Measurements from ENCODE around the gene TSPEAR. TPM values are rescaled to one million over a fixed set of nuclear protein-coding genes. Genes with fewer than 3 reads are reported as not detected.
A peak's percentile ranks its signal among the peaks of the same experiment; 100 is the strongest.

TSPEAR gene
- total and polyA plus RNA-seq, 2 of the 13 experiments (the other 11 are each of a cell fraction or from before 2014, with no cell fraction given), result 0.07 to 0.32 TPM

DNA sequence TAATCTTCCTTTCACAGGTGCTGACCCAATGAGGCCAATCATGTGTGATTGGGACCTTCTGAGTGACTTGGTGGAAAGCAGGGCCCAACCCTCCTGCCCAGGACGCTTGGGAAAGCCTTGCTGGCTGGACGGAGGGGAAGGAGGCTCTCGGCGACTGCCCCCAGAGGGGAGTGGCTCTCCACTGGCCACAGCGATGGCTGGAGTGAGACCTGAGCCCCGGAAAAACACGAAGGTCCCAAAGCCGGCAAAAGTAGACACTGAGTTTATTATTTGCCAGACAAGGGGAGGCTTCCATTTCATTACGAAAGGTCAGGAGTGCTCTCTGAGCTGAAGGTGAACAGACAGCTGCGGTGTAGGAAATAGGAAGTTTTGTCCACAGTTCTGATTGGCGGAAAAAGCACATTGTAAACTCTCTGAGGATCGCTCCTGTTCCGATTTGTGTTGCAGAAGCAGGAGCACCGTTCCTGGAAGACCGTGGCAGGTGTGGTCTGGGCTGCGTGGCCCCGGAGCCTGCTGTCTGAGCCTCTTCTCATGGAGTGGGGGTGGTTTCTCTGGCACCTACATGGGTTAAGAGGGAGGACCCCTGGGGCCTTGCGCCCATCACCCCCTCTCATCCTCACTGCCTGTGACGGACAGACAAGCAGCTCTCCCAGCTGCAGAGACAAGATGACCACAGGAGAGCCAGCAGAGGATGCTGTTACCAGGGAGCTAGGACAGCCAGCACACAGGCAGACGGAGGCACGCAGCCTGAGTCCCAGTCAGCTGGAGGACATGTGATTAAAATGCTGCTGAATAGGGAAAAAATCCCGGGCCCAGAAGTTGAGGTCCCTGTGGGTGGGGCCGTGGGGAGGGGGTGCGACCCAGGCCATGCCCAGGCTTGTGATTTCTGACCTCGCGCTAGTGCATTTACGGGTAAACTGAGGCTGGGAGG, 212.8 kb downstream of the TSPEAR start:
- Histone ChIP-seq H2AFZ (ENCODE audit: low read length) (no peak overlapping the region), H3K27me3 (ENCODE audit: control insufficient read depth in 1 of 2, insufficient read depth in 2 of 2, low read length in 2 of 2) (no peaks in the 10 kb centered on the region), H3K4me1 (ENCODE audit: insufficient read depth, low read length) (peaks cover 25% of the 10 kb centered on the region), H3K79me2 (ENCODE audit: insufficient read depth, low read length) (no peaks in the 10 kb centered on the region), H4K20me1 (ENCODE audit: insufficient read depth, low read length) (no peaks in the 10 kb centered on the region), H3K9me3 (ENCODE audit: low read length) (no peaks in the 10 kb centered on the region), H3K36me3 (replicated peaks in 1 of 2; ENCODE audit: control insufficient read depth in 1 of 2, insufficient read depth in 2 of 2, low read length in 2 of 2) (no peaks in the 10 kb centered on the region; a peak in 1 of 5 replicates), H3K27ac (ENCODE audit: extremely low read length, insufficient read depth, low read length) (peak overlapping the region; percentile 38), H3K9ac (ENCODE audit: insufficient read depth, low read depth, low read length) (peak overlapping the region; percentile 29), H3K4me3 (replicated peaks in 1 of 3; ENCODE audit: insufficient read depth in 1 of 3, low read depth in 2 of 3, low read length in 3 of 3) (peak overlapping the region; percentile 5 to 67 (median 52); a peak in 5 of 6 replicates), H3K4me2 (ENCODE audit: low read depth, low read length) (peak overlapping the region; percentile 96)
- CTCF ChIA-PET (ENCODE audit: low intra/inter-chr PET ratio, low total read pairs), result no interaction called here
- in situ Hi-C loops (cut with HindIII; ENCODE audit: extremely low pct_ligation_motif_present, low pct_unique_long_range_greater_than_20kb), result no loop called here
- 18% methylated on average over 25 of the region's 27 CpGs for WGBS (ENCODE audit: low lambda C conversion rate)
- POLR2A ChIA-PET, result interaction anchor here (0.6 to 1.7 kb wide), 4 partner anchors 11 to 44 kb away, joined by 3 to 6 read pairs (median 3); partner anchors contain the start of gene LRRC3
- intact Hi-C loops (cut with micrococcal nuclease; ENCODE audit: unreplicated experiment), result no loop called here
- no TSS peak for BruUV-seq (replicated peaks)
- peak; percentile 80 for ATAC-seq
- FAIRE-seq, result peak; percentile 78
- peak; percentile 65 for DNase-seq (ENCODE audit: low spot score)
- TF ChIP-seq ZNF430 (CRISPR knock-in tag; IDR thresholded peaks at IDR 0.05), result no peak
- TF ChIP-seq RCOR2 (CRISPR knock-in tag; IDR thresholded peaks at IDR 0.05), result no peak
- no peak for TF ChIP-seq ZNF205 (CRISPR knock-in tag; IDR thresholded peaks at IDR 0.05)
- TF ChIP-seq PRPF4 (IDR thresholded peaks at IDR 0.05; ENCODE audit: low read depth, low read length, poor library complexity, severe bottlenecking), result no peak
- 0 out of 2 replicates have a peak, but pooled peaks have one; percentile 42 for TF ChIP-seq ZNF558 (CRISPR knock-in tag; IDR thresholded peaks at IDR 0.05; ENCODE audit: borderline replicate concordance)
- TF ChIP-seq CHD4 (IDR thresholded peaks at IDR 0.05; ENCODE audit: borderline replicate concordance, low read length), result no peak
- TF ChIP-seq, protein P1, sequence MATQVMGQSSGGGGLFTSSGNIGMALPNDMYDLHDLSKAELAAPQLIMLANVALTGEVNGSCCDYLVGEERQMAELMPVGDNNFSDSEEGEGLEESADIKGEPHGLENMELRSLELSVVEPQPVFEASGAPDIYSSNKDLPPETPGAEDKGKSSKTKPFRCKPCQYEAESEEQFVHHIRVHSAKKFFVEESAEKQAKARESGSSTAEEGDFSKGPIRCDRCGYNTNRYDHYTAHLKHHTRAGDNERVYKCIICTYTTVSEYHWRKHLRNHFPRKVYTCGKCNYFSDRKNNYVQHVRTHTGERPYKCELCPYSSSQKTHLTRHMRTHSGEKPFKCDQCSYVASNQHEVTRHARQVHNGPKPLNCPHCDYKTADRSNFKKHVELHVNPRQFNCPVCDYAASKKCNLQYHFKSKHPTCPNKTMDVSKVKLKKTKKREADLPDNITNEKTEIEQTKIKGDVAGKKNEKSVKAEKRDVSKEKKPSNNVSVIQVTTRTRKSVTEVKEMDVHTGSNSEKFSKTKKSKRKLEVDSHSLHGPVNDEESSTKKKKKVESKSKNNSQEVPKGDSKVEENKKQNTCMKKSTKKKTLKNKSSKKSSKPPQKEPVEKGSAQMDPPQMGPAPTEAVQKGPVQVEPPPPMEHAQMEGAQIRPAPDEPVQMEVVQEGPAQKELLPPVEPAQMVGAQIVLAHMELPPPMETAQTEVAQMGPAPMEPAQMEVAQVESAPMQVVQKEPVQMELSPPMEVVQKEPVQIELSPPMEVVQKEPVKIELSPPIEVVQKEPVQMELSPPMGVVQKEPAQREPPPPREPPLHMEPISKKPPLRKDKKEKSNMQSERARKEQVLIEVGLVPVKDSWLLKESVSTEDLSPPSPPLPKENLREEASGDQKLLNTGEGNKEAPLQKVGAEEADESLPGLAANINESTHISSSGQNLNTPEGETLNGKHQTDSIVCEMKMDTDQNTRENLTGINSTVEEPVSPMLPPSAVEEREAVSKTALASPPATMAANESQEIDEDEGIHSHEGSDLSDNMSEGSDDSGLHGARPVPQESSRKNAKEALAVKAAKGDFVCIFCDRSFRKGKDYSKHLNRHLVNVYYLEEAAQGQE (IDR thresholded peaks at IDR 0.05; ENCODE audit: borderline replicate concordance in 1 of 2, low read depth in 1 of 2, low read length in 2 of 2), result no peak
- TF ChIP-seq, protein P2, sequence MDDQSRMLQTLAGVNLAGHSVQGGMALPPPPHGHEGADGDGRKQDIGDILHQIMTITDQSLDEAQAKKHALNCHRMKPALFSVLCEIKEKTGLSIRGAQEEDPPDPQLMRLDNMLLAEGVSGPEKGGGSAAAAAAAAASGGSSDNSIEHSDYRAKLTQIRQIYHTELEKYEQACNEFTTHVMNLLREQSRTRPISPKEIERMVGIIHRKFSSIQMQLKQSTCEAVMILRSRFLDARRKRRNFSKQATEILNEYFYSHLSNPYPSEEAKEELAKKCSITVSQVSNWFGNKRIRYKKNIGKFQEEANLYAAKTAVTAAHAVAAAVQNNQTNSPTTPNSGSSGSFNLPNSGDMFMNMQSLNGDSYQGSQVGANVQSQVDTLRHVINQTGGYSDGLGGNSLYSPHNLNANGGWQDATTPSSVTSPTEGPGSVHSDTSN (CRISPR knock-in tag; IDR thresholded peaks at IDR 0.05; ENCODE audit: borderline replicate concordance), result no peak
- TF ChIP-seq FOXJ3 (CRISPR knock-in tag; IDR thresholded peaks at IDR 0.05; ENCODE audit: borderline replicate concordance), result no peak
- TF ChIP-seq ZNF598 (CRISPR knock-in tag; IDR thresholded peaks at IDR 0.05; ENCODE audit: borderline replicate concordance), result 0 out of 2 replicates have a peak, but pooled peaks have one; percentile 16
- no peak for TF ChIP-seq ZNF143 (CRISPR knock-in tag; IDR thresholded peaks at IDR 0.05)
- TF ChIP-seq ZZZ3 (CRISPR knock-in tag; IDR thresholded peaks at IDR 0.05; ENCODE audit: borderline replicate concordance), result no peak
- TF ChIP-seq, protein P3, sequence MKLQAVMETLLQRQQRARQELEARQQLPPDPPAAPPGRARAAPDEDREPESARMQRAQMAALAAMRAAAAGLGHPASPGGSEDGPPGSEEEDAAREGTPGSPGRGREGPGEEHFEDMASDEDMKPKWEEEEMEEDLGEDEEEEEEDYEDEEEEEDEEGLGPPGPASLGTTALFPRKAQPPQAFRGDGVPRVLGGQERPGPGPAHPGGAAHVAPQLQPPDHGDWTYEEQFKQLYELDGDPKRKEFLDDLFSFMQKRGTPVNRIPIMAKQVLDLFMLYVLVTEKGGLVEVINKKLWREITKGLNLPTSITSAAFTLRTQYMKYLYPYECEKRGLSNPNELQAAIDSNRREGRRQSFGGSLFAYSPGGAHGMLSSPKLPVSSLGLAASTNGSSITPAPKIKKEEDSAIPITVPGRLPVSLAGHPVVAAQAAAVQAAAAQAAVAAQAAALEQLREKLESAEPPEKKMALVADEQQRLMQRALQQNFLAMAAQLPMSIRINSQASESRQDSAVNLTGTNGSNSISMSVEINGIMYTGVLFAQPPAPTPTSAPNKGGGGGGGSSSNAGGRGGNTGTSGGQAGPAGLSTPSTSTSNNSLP (IDR thresholded peaks at IDR 0.05; ENCODE audit: low read depth, low read length), result no peak
- no peak for TF ChIP-seq DPF2 (CRISPR knock-in tag; IDR thresholded peaks at IDR 0.05; ENCODE audit: borderline replicate concordance, low read depth)
- peak; percentile 47; the same call in 1 of the 2 replicates for TF ChIP-seq HDAC1 (CRISPR knock-in tag; IDR thresholded peaks at IDR 0.05)
- TF ChIP-seq PTBP1 (IDR thresholded peaks at IDR 0.05; ENCODE audit: low read depth, low read length, poor library complexity, severe bottlenecking), result no peak
- no peak for TF ChIP-seq GATAD2A (CRISPR knock-in tag; IDR thresholded peaks at IDR 0.05)
